Measurements from ENCODE around the gene PKN2. TPM values are rescaled to one million over a fixed set of nuclear protein-coding genes. Genes with fewer than 3 reads are reported as not detected.

The PKN2 gene
- total RNA-seq, 1 experiment from 2014 or later: 74.1 TPM

DNA sequence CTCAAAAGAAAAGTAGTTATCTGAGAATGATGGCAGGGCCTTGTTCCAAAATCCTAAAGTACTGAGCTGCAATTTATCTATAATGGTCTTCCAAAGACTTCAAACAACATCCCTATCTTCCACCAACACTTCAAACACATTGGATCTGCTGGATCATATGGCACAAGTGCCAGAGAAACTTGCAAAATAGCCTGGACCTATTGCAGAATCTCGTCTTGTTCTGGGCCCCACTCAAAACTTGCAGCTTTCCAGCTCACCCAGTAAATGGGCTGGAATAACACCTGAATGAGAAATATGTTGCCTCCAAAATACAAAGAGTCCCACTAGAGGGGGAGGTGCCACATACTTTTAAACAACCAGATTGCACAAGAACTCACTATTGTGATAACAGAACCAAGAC lies 44.0 kb upstream of the PKN2 start:
- TF ChIP-seq, protein P1, sequence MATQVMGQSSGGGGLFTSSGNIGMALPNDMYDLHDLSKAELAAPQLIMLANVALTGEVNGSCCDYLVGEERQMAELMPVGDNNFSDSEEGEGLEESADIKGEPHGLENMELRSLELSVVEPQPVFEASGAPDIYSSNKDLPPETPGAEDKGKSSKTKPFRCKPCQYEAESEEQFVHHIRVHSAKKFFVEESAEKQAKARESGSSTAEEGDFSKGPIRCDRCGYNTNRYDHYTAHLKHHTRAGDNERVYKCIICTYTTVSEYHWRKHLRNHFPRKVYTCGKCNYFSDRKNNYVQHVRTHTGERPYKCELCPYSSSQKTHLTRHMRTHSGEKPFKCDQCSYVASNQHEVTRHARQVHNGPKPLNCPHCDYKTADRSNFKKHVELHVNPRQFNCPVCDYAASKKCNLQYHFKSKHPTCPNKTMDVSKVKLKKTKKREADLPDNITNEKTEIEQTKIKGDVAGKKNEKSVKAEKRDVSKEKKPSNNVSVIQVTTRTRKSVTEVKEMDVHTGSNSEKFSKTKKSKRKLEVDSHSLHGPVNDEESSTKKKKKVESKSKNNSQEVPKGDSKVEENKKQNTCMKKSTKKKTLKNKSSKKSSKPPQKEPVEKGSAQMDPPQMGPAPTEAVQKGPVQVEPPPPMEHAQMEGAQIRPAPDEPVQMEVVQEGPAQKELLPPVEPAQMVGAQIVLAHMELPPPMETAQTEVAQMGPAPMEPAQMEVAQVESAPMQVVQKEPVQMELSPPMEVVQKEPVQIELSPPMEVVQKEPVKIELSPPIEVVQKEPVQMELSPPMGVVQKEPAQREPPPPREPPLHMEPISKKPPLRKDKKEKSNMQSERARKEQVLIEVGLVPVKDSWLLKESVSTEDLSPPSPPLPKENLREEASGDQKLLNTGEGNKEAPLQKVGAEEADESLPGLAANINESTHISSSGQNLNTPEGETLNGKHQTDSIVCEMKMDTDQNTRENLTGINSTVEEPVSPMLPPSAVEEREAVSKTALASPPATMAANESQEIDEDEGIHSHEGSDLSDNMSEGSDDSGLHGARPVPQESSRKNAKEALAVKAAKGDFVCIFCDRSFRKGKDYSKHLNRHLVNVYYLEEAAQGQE (IDR thresholded peaks at IDR 0.05; ENCODE audit: insufficient read depth in 1 of 2, low read depth in 2 of 2, low read length in 1 of 2): no peak
- no peak for TF ChIP-seq TCF7L2 (IDR thresholded peaks at IDR 0.05; ENCODE audit: low read depth, low read length)
- TF ChIP-seq, protein P2, sequence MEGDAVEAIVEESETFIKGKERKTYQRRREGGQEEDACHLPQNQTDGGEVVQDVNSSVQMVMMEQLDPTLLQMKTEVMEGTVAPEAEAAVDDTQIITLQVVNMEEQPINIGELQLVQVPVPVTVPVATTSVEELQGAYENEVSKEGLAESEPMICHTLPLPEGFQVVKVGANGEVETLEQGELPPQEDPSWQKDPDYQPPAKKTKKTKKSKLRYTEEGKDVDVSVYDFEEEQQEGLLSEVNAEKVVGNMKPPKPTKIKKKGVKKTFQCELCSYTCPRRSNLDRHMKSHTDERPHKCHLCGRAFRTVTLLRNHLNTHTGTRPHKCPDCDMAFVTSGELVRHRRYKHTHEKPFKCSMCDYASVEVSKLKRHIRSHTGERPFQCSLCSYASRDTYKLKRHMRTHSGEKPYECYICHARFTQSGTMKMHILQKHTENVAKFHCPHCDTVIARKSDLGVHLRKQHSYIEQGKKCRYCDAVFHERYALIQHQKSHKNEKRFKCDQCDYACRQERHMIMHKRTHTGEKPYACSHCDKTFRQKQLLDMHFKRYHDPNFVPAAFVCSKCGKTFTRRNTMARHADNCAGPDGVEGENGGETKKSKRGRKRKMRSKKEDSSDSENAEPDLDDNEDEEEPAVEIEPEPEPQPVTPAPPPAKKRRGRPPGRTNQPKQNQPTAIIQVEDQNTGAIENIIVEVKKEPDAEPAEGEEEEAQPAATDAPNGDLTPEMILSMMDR (IDR thresholded peaks at IDR 0.05): no peak
- no peak for TF ChIP-seq POLR2AphosphoS5 (IDR thresholded peaks at IDR 0.05; ENCODE audit: low read depth, low read length)
- TF ChIP-seq SIN3A (IDR thresholded peaks at IDR 0.05; ENCODE audit: borderline replicate concordance, insufficient read depth, low read depth, low read length): no peak
- Histone ChIP-seq H3K4me1 (ENCODE audit: control insufficient read depth, insufficient read depth, low read length) (no peaks in the 10 kb centered on the region), H3K36me3 (ENCODE audit: control insufficient read depth, insufficient read depth, low read length) (no peaks in the 10 kb centered on the region), H3K27ac (ENCODE audit: low read length) (no peak overlapping the region), H3K9me3 (ENCODE audit: control insufficient read depth, insufficient read depth, low read depth, low read length) (no peaks in the 10 kb centered on the region), H3K27me3 (ENCODE audit: control insufficient read depth, insufficient read depth, low read length) (no peaks in the 10 kb centered on the region; the same call in 1 of the 2 replicates), H3K4me3 (ENCODE audit: low read depth in 2 of 2, low read length in 2 of 2) (no peak overlapping the region)
- ATAC-seq (no peak), DNase-seq (ENCODE audit: low read depth, low spot score) (no peak)
- in situ Hi-C loops (cut with HindIII; ENCODE audit: low pct_unique_long_range_greater_than_20kb, low sequenced_read_pairs): no loop called here
- intact Hi-C loops (cut with micrococcal nuclease; ENCODE audit: unreplicated experiment): no loop called here
- POLR2A ChIA-PET: no interaction called here
- BruUV-seq (replicated peaks): no TSS peak
- CTCF ChIA-PET: no interaction called here

DNA sequence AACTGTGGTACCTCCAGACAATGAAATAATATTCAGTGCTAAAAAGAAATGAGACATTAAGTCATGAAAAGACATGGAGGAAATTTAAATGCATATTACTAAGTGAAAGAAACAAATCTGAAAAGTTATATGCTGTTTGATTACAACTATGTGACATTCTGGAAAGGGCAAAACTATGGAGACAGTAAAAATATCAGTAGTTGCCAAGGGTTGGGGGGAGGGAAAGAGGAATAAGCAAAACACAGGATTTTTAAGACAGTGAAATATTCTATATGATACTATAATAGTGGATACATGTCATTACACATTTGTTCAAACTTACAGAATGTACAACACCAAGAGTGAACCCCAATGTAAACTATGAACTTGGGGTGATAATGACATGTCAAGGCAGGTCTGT lies 38.2 kb upstream of the PKN2 start:
- peaks cover 10% of the 10 kb centered on the region for H3K27me3 ChIP-seq (ENCODE audit: control insufficient read depth, insufficient read depth, low read length)
- ATAC-seq (no peak), DNase-seq (ENCODE audit: low read depth, low spot score) (no peak)
- H3K4me1 ChIP-seq (ENCODE audit: control insufficient read depth, insufficient read depth, low read length): no peaks in the 10 kb centered on the region
- TF ChIP-seq SIN3A (IDR thresholded peaks at IDR 0.05; ENCODE audit: borderline replicate concordance, insufficient read depth, low read depth, low read length) (no peak), TCF7L2 (IDR thresholded peaks at IDR 0.05; ENCODE audit: low read depth, low read length) (no peak), POLR2AphosphoS5 (IDR thresholded peaks at IDR 0.05; ENCODE audit: low read depth, low read length) (no peak)
- TF ChIP-seq, protein P1 (IDR thresholded peaks at IDR 0.05; ENCODE audit: insufficient read depth in 1 of 2, low read depth in 2 of 2, low read length in 1 of 2): no peak
- TF ChIP-seq, protein P2 (IDR thresholded peaks at IDR 0.05): no peak
- ChIA-PET CTCF (no interaction called here), POLR2A (no interaction called here)
- no peak overlapping the region for H3K27ac ChIP-seq (ENCODE audit: low read length)
- H3K36me3 ChIP-seq (ENCODE audit: control insufficient read depth, insufficient read depth, low read length): no peaks in the 10 kb centered on the region
- intact Hi-C loops (cut with micrococcal nuclease; ENCODE audit: unreplicated experiment): no loop called here
- H3K4me3 ChIP-seq (ENCODE audit: low read depth in 2 of 2, low read length in 2 of 2): no peak overlapping the region
- BruUV-seq (replicated peaks): no TSS peak
- no peaks in the 10 kb centered on the region for H3K9me3 ChIP-seq (ENCODE audit: control insufficient read depth, insufficient read depth, low read depth, low read length)
- in situ Hi-C loops (cut with HindIII; ENCODE audit: low pct_unique_long_range_greater_than_20kb, low sequenced_read_pairs): no loop called here
